ENCODE measurements around the gene FLT3LG. TPM values are rescaled to one million over a fixed set of nuclear protein-coding genes. Genes with fewer than 3 reads are reported as not detected.

FLT3LG gene
- total RNA-seq, 4 donors from 2014 or later = 2.8 to 7.3 (median 6.3) TPM

GRCh38 chr19:49427855-49428546 lies 46.0 kb upstream of the FLT3LG start:
- Histone ChIP-seq H3K4me1 (peaks cover 9 to 10% of the 10 kb centered on the region in 2 donors), H3K36me3 (no peaks in the 10 kb centered on the region), H3K27ac (no peak overlapping the region), H3K9me3 (no peaks in the 10 kb centered on the region), H3K27me3 (peaks cover 63% of the 10 kb centered on the region), H3K4me3 (replicated peaks in 1 of 3) (no peak overlapping the region)
- peak in 1 of 2 donors; percentile 19 for DNase-seq
- 0 to 1% methylated on average over 11 to 20 of the region's 45 CpGs for WGBS, 2 donors
- intact Hi-C loops (cut with DNase I) = no loop called here
- TF ChIP-seq POLR2A (IDR thresholded peaks at IDR 0.05) (no peak), CTCF (IDR thresholded peaks at IDR 0.05) (no peak)

GRCh38 chr19:49428547-49429451 lies 45.2 kb upstream of the FLT3LG start:
- Histone ChIP-seq H3K9me3 (no peaks in the 10 kb centered on the region), H3K27ac (no peak overlapping the region), H3K27me3 (peaks cover 62% of the 10 kb centered on the region), H3K36me3 (no peaks in the 10 kb centered on the region), H3K4me3 (replicated peaks in 1 of 3) (no peak overlapping the region), H3K4me1 (peaks cover 8 to 9% of the 10 kb centered on the region in 2 donors)
- no peak for DNase-seq
- no peak for TF ChIP-seq POLR2A (IDR thresholded peaks at IDR 0.05)
- TF ChIP-seq CTCF (IDR thresholded peaks at IDR 0.05) = no peak
- intact Hi-C loops (cut with DNase I) = no loop called here
- WGBS, 2 donors = 10 to 20% methylated on average over 13 to 19 of the region's 29 CpGs

GRCh38 chr19:49430172-49430677 lies 43.8 kb upstream of the FLT3LG start:
- H3K27me3 ChIP-seq = peaks cover 59% of the 10 kb centered on the region
- no peak for TF ChIP-seq POLR2A (IDR thresholded peaks at IDR 0.05)
- 61 to 63% methylated on average over 8 to 9 of the region's 9 CpGs for WGBS, 2 donors
- no peak overlapping the region for H3K4me3 ChIP-seq (replicated peaks in 1 of 3)
- H3K9me3 ChIP-seq = no peaks in the 10 kb centered on the region
- no peak for DNase-seq
- intact Hi-C loops (cut with DNase I) = no loop called here
- peaks cover 8 to 9% of the 10 kb centered on the region in 2 donors for H3K4me1 ChIP-seq
- no peak overlapping the region for H3K27ac ChIP-seq
- H3K36me3 ChIP-seq = no peaks in the 10 kb centered on the region

GRCh38 chr19:49430678-49431329 lies 43.2 kb upstream of the FLT3LG start:
- Histone ChIP-seq H3K4me1 (peaks cover 8 to 9% of the 10 kb centered on the region in 2 donors), H3K27ac (no peak overlapping the region), H3K9me3 (no peaks in the 10 kb centered on the region), H3K4me3 (replicated peaks in 1 of 3) (no peak overlapping the region), H3K36me3 (no peaks in the 10 kb centered on the region), H3K27me3 (peaks cover 53% of the 10 kb centered on the region)
- DNase-seq = no peak
- intact Hi-C loops (cut with DNase I) = no loop called here
- WGBS, 2 donors = 59 to 63% methylated on average over 11 to 28 of the region's 28 CpGs
- TF ChIP-seq CTCF (IDR thresholded peaks at IDR 0.05) (no peak), POLR2A (IDR thresholded peaks at IDR 0.05) (no peak)

- H3K9me3 ChIP-seq = no peaks in the 10 kb centered on the region
Measured at GRCh38 chr19:49431330-49431749, 42.7 kb upstream of the FLT3LG start.

More at GRCh38 chr19:49431330-49431749, 42.7 kb upstream of the FLT3LG start:
- TF ChIP-seq POLR2A (IDR thresholded peaks at IDR 0.05) (no peak), CTCF (IDR thresholded peaks at IDR 0.05) (no peak)
- intact Hi-C loops (cut with DNase I) = no loop called here
- DNase-seq = no peak
- Histone ChIP-seq H3K27me3 (peaks cover 47% of the 10 kb centered on the region), H3K4me3 (replicated peaks in 1 of 3) (no peak overlapping the region), H3K4me1 (peaks cover 8 to 9% of the 10 kb centered on the region in 2 donors), H3K27ac (no peak overlapping the region), H3K36me3 (no peaks in the 10 kb centered on the region)
- 49 to 59% methylated on average over 17 to 25 of the region's 29 CpGs for WGBS, 2 donors
